ENCODE data around the gene ASB14. TPM values are rescaled to one million over a fixed set of nuclear protein-coding genes. Genes with fewer than 3 reads are reported as not detected.
"Not testable (repeated sequence)": the region's sequence is repeated elsewhere in the genome, so short reads cannot be mapped to it uniquely, and the experiment has no call there.

ASB14 gene
- total and polyA plus RNA-seq, 8 donors: 0.02 to 0.16 (median 0.11) TPM; not detected in 5

GRCh38 chr3:57314204-57314603, 21.7 kb upstream of the ASB14 start:
- Histone ChIP-seq H3K4me3 (no peak overlapping the region), H3K4me1 (no peaks in the 10 kb centered on the region), H3K27ac (no peak overlapping the region), H3K36me3 (no peaks in the 10 kb centered on the region), H3K27me3 (no peaks in the 10 kb centered on the region), H3K9me3 (no peaks in the 10 kb centered on the region)
- ATAC-seq (no peak), DNase-seq (no peak), FAIRE-seq (no peak)
- TF ChIP-seq CTCF (IDR thresholded peaks at IDR 0.05): no peak
- WGBS, 2 donors: 84 to 93% methylated on average over 3 of the region's 3 CpGs
- intact Hi-C loops (cut with DNase I): no loop called here

GRCh38 chr3:57309769-57310360, 17.4 kb upstream of the ASB14 start:
- Histone ChIP-seq H3K27ac (no peak overlapping the region), H3K4me3 (no peak overlapping the region), H3K36me3 (no peaks in the 10 kb centered on the region), H3K9me3 (no peaks in the 10 kb centered on the region), H3K27me3 (no peaks in the 10 kb centered on the region), H3K4me1 (no peaks in the 10 kb centered on the region)
- ATAC-seq (no peak), FAIRE-seq (no peak), DNase-seq (no peak)
- WGBS, 2 donors: 32 to 42% methylated on average over 3 of the region's 3 CpGs
- intact Hi-C loops (cut with DNase I): no loop called here
- TF ChIP-seq CTCF (IDR thresholded peaks at IDR 0.05): no peak

- FAIRE-seq; DNase-seq; H3K9me3 ChIP-seq; H3K4me3 ChIP-seq; intact Hi-C loops (cut with DNase I); H3K27me3 ChIP-seq; H3K27ac ChIP-seq; H3K36me3 ChIP-seq; ATAC-seq; H3K4me1 ChIP-seq: not testable (repeated sequence)
- 92 to 97% methylated on average over 7 of the region's 7 CpGs for WGBS, 2 donors
Observed at GRCh38 chr3:57303520-57303919, 11.0 kb upstream of the ASB14 start.

- Histone ChIP-seq H3K9me3 (no peaks in the 10 kb centered on the region), H3K4me1 (no peaks in the 10 kb centered on the region), H3K4me3 (no peak overlapping the region), H3K36me3 (no peaks in the 10 kb centered on the region), H3K27me3 (no peaks in the 10 kb centered on the region), H3K27ac (no peak overlapping the region)
- WGBS, 2 donors: 80 to 84% methylated on average over 1 of the region's 1 CpG
- TF ChIP-seq CTCF (IDR thresholded peaks at IDR 0.05): no peak
- FAIRE-seq (no peak), ATAC-seq (peak in 2 of 4 donors; percentile 51 to 58), DNase-seq (no peak)
- intact Hi-C loops (cut with DNase I): no loop called here
Observed at GRCh38 chr3:57298041-57298440, 5.6 kb upstream of the ASB14 start.

GRCh38 chr3:57292897-57293526, 527 bp upstream of the ASB14 start:
- no peaks in the 10 kb centered on the region for H3K36me3 ChIP-seq
- TF ChIP-seq CTCF (IDR thresholded peaks at IDR 0.05): no peak
- 90 to 94% methylated on average over 4 of the region's 4 CpGs for WGBS, 2 donors
- DNase-seq (no peak), FAIRE-seq (no peak), ATAC-seq (no peak)
- no peak overlapping the region for H3K4me3 ChIP-seq
- intact Hi-C loops (cut with DNase I): no loop called here
- H3K4me1 ChIP-seq: no peaks in the 10 kb centered on the region
- H3K9me3 ChIP-seq: no peaks in the 10 kb centered on the region
- no peaks in the 10 kb centered on the region for H3K27me3 ChIP-seq
- no peak overlapping the region for H3K27ac ChIP-seq
